GM19452 (cell line): ENCODE results near the gene PROC.
"Not testable (repeated sequence)": the region's sequence is repeated elsewhere in the genome, so short reads cannot be mapped to it uniquely, and the experiment has no call there.

Source experiments
- ATAC-seq: cut with Tn5 transposase; IDR thresholded peaks from one replicate; pipeline ENCODE4 v1.9.1; 2021; ENCODE audit not compliant: unreplicated experiment

The PROC gene

DNA sequence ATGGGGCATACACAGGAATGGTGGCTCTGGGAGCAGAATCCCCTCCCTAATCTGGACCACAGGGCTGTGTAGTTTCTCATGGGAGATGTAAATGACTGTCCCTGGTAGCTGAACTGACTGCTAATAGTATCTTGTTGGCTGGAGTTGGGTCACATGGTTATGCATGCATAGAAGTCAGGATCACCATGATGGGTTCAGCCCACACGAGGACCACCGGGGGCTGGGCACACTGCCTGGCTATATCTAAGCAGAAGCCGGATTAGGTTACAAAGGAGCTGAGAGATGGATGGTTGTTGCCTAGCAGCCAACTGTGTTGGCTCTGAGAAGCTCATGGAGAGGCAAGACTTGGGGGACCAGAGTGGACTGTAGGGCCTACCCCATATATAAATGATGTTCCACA, 23.7 kb upstream of the PROC start:
- ATAC-seq, result no peak

DNA sequence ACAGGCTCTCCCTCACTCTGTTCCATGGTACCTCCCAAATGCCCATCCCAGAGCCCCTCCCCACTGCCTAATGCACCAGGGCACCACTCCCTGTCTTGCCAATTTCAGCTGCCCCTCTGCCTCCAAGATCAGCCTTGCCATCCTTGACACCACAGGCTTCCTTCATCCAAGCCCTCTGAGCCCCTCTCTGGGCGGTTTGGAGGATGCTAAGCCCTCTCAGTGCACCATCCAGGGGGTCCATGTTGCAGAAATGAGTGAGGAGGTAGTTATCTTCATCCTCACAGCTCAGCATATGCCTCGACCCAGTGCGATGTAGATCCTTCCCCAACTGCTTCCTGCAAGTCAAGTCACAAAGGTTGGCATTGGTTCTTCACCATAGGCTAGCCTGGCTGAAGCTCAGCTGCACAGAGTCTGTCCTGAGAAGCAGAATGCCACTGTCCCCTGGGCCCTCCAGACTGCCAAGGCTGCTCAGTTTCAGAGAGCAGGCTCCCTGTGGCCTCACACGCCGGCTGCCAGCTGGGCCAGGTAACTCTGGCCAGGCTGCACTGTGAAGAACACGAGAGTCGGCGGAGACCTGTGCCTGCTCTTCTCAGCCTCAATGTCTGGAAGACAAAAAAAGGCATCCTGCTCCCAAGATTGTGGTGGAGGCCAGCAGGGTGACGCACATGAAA, 20.5 kb upstream of the PROC start:
- ATAC-seq, result no peak

DNA sequence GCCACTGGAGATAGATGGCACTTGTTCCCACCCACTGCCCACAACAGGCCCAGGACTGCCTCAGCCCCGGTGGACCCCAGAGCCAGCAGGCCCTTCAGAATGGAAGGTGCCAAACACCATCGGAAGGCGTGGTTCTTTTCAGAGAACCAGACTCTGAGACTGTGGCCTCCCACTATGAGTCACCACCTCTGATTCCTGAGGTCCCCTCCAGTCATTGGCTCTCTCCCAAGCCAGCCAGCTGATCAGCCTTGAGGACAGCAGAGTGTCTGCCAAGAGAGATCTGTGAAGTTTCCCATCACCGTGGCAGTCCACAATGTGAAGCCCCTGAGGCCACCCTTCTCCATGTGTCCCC, 20.0 kb upstream of the PROC start:
- peak; percentile 90 for ATAC-seq

DNA sequence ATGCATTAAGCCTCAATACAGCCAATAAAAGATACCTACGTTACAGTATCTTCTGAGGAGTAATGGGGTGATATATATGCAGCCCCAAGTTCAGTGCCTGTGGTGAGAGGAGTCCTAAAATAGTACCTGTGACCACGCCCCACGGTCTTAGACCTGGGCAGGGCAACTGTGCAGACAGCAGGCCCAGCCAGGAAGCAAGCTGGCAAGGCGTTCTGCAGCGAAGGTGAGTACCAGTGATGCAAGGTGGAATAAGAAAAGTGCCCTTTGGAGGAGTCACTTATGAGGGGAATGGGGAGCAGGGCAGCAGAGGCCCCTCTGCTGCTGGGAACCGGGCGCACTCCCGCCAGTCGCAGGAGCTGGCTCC, 17.7 kb upstream of the PROC start:
- no peak for ATAC-seq

DNA sequence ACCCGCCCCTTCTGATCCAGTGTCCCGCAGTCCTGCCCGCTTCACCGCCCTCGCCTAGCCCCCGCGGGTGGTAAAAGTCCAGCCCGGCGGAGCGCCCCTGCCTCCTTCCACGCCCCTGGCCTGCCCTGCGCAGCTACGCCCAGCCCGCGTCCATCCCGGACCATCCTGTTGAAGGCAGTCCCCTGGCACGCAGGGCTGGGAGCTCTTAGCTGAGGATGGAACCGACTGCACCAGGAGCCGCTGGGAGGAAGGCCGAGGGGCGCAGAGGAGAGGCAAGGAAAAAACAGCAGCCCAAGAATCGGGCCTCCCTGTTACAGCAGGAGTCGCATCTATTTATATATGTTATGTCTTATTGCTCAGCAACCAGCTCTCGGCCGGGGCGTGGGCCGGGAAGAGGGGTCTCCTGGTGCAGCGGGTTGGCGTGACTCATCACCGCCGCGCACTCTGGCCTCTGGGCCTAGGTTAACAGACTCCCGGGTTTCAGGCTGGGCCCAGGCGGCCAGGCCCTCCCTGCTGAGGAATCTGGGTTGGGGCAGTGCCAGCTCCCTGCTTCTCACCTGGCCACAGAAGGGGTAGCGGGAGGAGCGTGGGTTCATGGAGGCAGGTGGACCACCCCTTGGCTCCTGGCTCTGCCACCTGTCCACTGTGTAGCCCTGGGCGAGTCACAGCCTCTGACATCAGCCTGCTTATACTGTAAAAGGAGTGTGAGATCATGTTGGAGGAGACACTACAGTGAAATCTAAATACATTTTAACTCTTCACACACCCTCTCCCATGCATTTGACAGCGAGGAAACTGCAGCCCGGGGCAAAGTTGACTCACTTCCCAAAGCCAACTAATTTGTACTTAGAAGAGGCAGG, 17.1 kb upstream of the PROC start:
- ATAC-seq, result no peak

DNA sequence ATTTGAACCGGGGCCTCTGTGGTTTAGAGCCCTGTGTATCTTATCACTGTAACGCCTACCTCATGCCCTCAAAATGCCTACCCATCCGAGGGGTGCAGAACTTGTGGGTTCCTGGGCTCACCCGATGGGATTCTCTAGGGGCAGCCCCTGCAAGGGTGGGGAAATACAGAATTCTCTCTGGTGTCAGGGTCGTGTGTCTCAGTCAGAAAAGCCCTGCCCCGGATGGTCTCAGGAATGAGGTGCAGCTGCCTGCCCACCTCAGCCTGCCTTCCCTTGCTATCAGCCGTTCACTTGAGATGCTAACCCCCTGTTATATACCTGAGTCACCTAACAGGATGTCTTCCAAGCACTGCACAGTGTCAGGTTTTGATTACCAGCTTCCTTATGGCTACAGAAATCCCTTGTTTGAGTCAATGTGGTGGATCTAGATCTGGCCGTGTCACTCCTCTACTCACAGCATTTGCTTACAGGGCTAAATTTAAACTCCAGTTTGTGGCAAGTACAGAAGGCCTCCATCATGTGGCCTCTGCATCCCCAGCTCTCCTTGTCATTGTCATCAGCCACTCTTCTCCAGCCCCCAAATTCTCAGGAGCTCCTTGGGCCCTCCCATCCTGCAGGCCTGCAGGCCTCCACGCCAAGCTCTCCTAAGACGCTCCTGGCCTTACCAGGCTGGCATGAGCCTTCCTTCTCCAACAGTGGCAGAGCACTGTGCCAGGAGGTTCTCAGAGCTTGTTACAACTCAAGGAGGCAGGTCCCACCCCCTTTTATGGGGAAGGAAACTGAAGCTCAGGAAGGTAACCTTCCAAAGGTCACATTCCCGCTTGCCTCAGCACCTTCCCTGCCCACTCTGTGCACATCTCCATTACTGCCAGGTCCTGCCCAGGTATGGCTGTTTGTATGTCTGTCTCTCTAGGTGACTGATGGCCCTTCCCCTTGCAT, 16.2 kb upstream of the PROC start:
- no peak for ATAC-seq

DNA sequence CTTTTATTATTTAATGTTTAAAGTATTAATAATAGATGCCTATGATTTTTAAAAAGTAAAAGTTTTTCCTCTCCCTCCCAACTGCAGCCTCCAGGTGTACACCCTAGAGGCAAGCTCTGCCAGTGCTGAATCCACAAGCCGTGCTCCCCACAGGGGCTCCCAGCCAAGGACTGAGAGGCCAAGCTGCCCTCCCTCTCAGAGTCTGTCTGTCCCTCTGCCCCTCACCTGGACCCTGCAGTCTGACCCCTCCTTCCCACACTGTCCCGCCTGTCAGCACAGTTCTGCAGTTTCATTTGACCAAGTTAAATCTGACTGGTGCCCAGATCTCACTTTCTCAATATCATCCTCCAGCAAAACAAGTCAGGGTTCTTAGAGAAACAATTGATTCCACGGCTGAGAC, 14.8 kb upstream of the PROC start:
- ATAC-seq, result no peak

DNA sequence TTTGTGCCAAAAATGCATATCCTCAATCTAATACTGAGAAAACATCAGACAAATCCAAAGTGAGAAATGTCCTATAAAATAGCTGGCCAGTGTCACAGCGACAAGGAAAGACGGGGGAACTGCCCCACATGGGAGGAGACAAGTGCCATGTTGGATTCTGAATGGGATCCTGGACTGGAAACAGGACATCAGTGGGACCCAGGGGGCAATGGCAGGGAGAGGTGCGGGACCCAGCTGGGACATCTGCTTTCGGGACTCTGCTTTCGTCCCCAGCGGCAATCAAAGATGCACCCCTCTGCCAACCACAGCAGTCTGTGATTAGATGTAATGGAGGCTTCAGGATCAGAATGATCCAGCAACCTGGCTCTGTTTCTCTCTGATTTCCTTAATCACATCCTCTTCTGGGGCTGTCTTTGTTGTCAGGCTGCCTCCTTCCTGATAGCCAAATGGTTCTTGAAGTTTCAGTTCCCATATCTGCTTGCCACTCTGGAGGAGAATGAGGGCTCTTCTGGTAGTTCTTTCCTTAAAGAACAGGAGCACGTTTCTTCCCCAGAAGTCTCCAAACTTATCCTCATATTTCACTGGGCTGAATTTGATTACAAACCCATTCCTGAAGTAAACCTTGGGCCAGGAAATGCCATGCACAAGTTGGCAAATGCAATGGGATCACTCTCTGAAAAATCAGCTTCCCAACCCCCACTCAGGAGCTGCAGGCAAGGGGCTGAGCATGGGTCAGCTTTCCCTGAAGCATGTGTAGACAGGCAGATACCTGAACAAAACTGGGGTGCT, 13.6 kb upstream of the PROC start:
- no peak for ATAC-seq

DNA sequence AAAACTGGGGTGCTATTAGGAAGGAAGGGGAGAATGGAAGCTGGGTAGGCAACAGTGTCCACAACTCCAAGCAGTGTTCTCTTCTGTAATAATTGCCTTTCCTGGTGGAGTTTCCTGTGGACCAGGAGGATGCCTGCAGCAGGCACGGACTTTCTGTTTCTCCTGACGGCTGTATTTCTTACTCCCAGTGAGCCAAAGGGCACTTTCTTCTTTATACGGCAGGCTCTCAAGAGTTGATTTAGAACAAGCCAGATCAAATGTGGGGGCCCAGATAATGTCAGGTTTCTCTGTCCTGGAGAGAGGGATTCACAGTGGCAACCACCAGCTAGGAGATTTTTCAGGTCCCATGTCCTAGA, 13.0 kb upstream of the PROC start:
- no peak for ATAC-seq

DNA sequence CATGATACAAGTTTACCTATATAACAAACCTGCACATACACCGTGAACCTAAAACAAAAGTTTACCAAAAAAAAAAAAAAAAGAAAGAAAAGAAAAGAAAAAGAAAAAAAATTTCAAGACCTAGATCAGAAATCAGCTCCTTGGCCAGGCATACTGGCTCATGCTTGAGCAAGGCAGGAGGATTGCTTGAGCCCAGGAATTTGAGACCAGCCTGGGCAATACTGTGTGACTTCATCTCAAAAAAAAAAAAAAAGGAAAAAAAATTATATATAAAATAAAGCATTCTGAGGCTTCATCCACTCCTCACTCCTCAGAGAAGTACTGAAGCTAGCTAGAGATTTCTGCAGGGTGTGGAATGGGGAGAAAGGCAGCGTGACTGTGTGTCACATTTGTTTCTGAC, 11.8 kb upstream of the PROC start:
- no peak for ATAC-seq

DNA sequence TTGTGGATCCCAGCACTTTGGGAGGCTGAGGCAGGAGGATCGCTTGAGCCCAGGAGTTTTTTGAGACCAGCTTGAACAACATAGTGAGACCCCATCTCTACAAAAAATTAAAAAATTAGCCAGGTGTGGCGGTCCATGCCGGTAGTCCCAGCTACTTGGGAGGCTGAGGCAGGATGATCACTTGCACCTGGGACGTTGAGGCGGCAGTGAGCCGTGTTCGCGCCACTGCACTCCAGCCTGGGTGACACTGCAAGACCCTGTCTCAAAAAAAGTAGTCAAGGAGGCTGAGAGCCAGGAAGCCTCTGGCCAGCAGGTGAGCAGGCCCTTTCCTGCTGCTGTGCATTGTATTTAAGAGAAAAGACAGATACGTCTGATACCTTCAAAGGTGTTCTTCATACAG, 11.1 kb upstream of the PROC start:
- no peak for ATAC-seq

DNA sequence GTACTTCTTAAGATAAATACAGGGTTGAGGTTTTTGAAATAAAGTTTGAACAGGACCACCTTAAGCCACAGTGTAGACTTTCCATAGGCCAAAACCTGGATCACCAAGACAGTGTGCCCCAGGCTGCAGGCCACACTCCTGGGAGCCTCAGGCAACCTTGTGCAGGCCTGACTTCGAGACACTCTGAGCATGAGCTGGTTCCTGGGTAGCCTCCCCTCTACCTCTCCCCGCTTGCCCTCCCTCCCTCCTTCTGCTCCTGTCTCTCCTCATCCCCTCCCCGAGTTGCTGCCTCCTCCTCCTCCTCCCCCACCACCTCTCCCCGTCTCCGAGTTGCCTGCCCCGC, 10.6 kb upstream of the PROC start:
- no peak for ATAC-seq

DNA sequence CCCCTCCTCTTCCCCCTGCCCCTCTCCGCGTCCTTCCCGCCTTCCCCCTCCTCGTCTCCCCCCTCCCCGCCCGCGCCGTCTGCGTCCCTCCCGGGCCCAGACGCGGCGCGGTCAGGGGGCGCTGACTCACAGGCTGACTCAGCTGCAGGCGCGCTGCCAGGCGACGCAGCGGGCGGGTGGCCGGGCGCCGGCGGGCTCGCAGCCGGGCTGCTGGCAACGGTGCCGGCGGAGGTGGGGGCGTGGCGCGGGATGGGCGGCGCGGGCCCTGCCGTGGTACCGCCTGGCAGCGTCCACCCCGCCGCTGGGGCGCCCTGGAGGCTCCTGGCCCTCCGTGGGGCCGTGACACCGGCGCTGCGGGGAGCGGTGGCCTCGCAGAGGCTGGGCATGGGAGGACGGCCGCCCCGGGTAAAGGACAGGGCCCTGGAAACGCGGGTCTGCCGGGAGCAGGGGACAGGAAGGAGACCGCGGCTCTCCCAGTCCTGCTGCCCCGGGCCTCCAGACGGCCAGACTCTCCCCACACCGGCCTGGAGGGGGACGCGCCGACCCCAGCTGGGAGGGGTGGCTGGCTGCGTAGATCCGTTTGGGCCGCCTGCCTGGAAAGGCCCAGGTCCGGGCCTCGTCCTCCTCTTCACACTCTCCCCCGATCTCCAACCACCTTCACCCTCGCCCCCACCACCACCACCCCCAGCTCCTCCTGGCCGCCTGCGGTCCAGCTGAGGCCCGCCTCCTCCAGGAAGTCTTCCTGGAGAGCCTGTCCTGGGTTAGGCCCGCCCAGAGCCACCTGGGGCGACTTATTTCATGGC, 10.0 kb upstream of the PROC start:
- ATAC-seq, result peak; percentile 66

DNA sequence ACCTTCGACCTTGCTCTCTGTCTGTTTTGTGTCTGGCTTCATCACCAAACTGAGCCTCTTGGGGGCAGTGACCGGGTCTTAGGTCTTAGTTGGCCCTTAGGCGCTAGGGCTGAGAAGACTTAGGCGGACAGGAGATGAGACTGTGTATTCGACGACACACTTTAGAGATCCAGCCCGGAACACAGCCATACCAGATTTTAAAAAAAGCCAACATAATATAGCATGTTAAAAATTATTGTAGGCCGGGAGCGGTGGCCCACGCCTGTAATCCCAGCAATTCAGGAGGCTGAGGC, 9.5 kb upstream of the PROC start:
- no peak for ATAC-seq

DNA sequence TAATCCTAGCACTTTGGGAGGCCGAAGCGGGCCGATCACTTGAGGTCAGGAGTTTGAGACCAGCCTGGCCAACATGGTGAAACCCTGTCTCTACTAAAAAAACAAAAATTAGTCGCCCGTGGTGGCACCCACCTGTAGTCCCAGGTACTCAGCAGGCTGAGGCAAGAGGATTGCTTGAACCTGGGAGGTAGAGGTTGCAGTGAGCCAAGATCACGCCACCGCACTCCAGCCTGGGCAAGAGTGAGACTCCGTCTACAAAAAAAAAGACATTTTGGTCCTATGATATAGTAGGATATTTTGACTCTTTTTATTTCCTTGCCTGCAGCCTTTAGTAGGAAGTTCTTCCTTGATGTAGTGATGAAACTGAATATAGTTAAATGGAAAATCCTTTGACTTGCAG, 8.5 kb upstream of the PROC start:
- ATAC-seq, result not testable (repeated sequence)

DNA sequence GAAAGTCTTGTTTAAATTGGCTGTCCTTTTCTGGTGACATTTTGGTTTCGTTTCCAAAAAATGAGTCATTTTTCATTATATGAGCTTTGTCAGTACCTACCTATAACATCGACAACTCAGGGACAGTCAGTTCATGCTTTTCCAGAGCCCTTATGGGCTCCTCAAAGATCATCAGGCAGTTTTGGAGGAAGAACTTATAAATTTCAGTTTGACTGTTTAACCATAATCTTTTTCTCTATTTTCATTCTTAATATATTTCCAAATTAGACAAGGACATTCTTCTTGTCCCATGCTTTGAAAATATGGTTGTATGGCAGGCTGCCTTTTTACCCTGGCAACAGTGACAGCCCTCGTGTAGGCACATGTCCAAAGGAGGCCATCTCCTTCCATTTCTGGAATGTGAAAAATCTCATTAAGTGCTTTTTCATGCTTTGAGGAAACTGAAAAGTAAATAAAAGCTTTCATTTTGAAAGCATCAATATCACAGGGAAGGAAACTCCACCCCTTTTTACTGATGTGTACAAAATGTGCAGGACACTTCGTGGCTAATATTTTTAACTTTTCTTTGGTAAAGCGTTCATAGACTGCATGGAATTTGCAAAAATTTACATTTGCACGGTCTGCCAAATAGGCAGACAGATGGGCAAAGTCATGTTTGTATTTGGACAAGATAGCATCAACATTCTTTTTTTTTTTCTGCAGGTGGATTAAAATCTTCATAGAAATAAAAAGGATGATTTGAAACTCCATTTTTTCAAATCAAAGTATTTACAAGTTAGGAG, 7.2 kb upstream of the PROC start:
- ATAC-seq, result peak; percentile 50

DNA sequence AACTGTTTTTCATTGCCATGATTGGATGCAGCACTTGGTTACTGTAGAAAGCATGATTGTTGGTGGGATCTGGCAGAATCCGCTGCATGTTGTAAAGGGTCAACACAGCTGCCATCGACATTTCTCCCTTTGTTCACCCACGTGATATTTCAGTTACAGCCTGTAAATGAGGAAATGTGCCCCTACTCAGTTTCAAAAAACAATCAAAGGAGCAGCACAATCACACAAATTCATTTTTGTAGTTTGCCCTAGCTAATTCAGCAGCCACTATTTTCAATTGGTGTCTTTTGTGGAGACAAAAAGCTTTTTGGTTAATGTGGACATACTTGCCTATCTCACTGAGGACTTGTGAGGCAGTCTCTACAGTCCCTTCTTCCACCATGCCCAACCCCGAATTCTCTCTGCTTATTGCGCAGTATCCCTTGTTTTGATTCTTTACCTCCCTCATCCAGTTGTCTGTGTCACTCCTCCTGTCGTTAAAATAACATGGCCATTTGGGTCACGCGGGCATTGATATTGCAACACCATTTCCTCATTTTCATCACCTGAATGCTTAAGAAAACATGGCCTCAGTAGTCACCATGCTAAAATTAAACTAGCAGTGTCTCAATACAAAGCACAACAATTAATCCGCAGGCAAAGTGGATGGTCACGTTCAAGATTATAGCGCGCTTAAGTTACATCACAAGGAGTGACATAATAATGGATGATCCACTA, 6.4 kb upstream of the PROC start:
- no peak for ATAC-seq

DNA sequence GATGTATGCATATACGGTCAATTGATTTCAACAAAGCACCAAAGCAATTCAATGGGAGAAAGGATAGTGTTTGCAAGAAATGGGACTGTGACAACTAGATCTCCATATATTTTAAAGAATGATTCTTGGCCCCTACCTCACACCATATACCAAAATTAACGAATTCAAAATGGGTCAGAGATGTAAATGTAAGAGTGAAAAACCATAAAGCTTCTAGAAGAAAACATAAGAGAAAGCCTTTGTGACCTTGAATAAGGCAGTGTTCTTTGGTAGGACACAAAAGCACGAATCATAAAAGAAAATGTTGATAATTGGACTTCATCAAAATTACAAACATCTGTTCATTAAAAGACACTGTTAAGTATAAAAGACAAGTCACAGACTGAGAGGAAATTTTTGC, 5.0 kb upstream of the PROC start:
- ATAC-seq, result no peak
